ENCODE measurements around the gene PHACTR3. TPM values are rescaled to one million over a fixed set of nuclear protein-coding genes. Genes with fewer than 3 reads are reported as not detected.

The PHACTR3 gene
- total RNA-seq, 1 experiment from 2014 or later: not detected

GRCh38 chr20:59661153-59661552, 56.8 kb downstream of the PHACTR3 start:
- H3K4me3 ChIP-seq (ENCODE audit: low read length): no peak overlapping the region
- no peak for DNase-seq

GRCh38 chr20:59661621-59662020, 57.3 kb downstream of the PHACTR3 start:
- H3K79me2 ChIP-seq (ENCODE audit: low read length): no peaks in the 10 kb centered on the region
- no peak for DNase-seq
- no peaks in the 10 kb centered on the region for H3K9me2 ChIP-seq (replicated peaks; ENCODE audit: insufficient read depth, low read length)
- no peaks in the 10 kb centered on the region for H4K20me1 ChIP-seq (ENCODE audit: insufficient read depth, low read depth, low read length)
- H3K9ac ChIP-seq (ENCODE audit: low read length): no peak overlapping the region
- no peaks in the 10 kb centered on the region for H3K36me3 ChIP-seq (ENCODE audit: insufficient read depth, low read length)
- H2AFZ ChIP-seq (ENCODE audit: low read length): no peak overlapping the region
- H3K4me1 ChIP-seq (ENCODE audit: low read length): no peaks in the 10 kb centered on the region
- no peak overlapping the region for H3K4me3 ChIP-seq (ENCODE audit: low read length)
- H3K27ac ChIP-seq (ENCODE audit: low read length): no peak overlapping the region
- no peak overlapping the region for H3K4me2 ChIP-seq (ENCODE audit: low read depth, low read length, poor library complexity, severe bottlenecking)
- no peaks in the 10 kb centered on the region for H3K27me3 ChIP-seq (ENCODE audit: low read length)
- peaks cover 6% of the 10 kb centered on the region; the same call in 1 of the 2 replicates for H3K9me3 ChIP-seq (ENCODE audit: low read length)

More at GRCh38 chr20:59661153-59661552, 56.8 kb downstream of the PHACTR3 start:
- Histone ChIP-seq H2AFZ (ENCODE audit: low read length) (no peak overlapping the region), H4K20me1 (ENCODE audit: insufficient read depth, low read depth, low read length) (no peaks in the 10 kb centered on the region), H3K9me3 (ENCODE audit: low read length) (peaks cover 6% of the 10 kb centered on the region; the same call in 1 of the 2 replicates), H3K4me1 (ENCODE audit: low read length) (no peaks in the 10 kb centered on the region), H3K4me2 (ENCODE audit: low read depth, low read length, poor library complexity, severe bottlenecking) (no peak overlapping the region), H3K79me2 (ENCODE audit: low read length) (no peaks in the 10 kb centered on the region), H3K9ac (ENCODE audit: low read length) (no peak overlapping the region), H3K27me3 (ENCODE audit: low read length) (no peaks in the 10 kb centered on the region), H3K9me2 (replicated peaks; ENCODE audit: insufficient read depth, low read length) (no peaks in the 10 kb centered on the region), H3K36me3 (ENCODE audit: insufficient read depth, low read length) (no peaks in the 10 kb centered on the region), H3K27ac (ENCODE audit: low read length) (no peak overlapping the region)

GRCh38 chr20:59662161-59662560, 57.8 kb downstream of the PHACTR3 start:
- H3K9me3 ChIP-seq (ENCODE audit: low read length): peaks cover 6% of the 10 kb centered on the region; the same call in 1 of the 2 replicates
- no peak for DNase-seq
- H3K36me3 ChIP-seq (ENCODE audit: insufficient read depth, low read length): no peaks in the 10 kb centered on the region
- no peak overlapping the region for H3K9ac ChIP-seq (ENCODE audit: low read length)
- H3K27me3 ChIP-seq (ENCODE audit: low read length): no peaks in the 10 kb centered on the region
- H2AFZ ChIP-seq (ENCODE audit: low read length): no peak overlapping the region
- H3K4me2 ChIP-seq (ENCODE audit: low read depth, low read length, poor library complexity, severe bottlenecking): no peak overlapping the region
- H4K20me1 ChIP-seq (ENCODE audit: insufficient read depth, low read depth, low read length): no peaks in the 10 kb centered on the region
- no peak overlapping the region for H3K4me3 ChIP-seq (ENCODE audit: low read length)
- no peaks in the 10 kb centered on the region for H3K79me2 ChIP-seq (ENCODE audit: low read length)
- H3K4me1 ChIP-seq (ENCODE audit: low read length): no peaks in the 10 kb centered on the region
- H3K27ac ChIP-seq (ENCODE audit: low read length): no peak overlapping the region
- H3K9me2 ChIP-seq (replicated peaks; ENCODE audit: insufficient read depth, low read length): no peaks in the 10 kb centered on the region

- Histone ChIP-seq H3K4me2 (ENCODE audit: low read depth, low read length, poor library complexity, severe bottlenecking) (no peak overlapping the region), H3K36me3 (ENCODE audit: insufficient read depth, low read length) (no peaks in the 10 kb centered on the region), H4K20me1 (ENCODE audit: insufficient read depth, low read depth, low read length) (no peaks in the 10 kb centered on the region), H2AFZ (ENCODE audit: low read length) (no peak overlapping the region), H3K79me2 (ENCODE audit: low read length) (no peaks in the 10 kb centered on the region), H3K4me1 (ENCODE audit: low read length) (no peaks in the 10 kb centered on the region), H3K4me3 (ENCODE audit: low read length) (no peak overlapping the region), H3K9me2 (replicated peaks; ENCODE audit: insufficient read depth, low read length) (no peaks in the 10 kb centered on the region), H3K9ac (ENCODE audit: low read length) (no peak overlapping the region), H3K27ac (ENCODE audit: low read length) (no peak overlapping the region), H3K9me3 (ENCODE audit: low read length) (peaks cover 3% of the 10 kb centered on the region; the same call in 1 of the 2 replicates), H3K27me3 (ENCODE audit: low read length) (no peaks in the 10 kb centered on the region)
- DNase-seq: no peak
Measured at GRCh38 chr20:59662856-59663512, 58.6 kb downstream of the PHACTR3 start.

- H4K20me1 ChIP-seq (ENCODE audit: insufficient read depth, low read depth, low read length): no peaks in the 10 kb centered on the region
- no peak overlapping the region for H3K4me3 ChIP-seq (ENCODE audit: low read length)
- no peaks in the 10 kb centered on the region for H3K36me3 ChIP-seq (ENCODE audit: insufficient read depth, low read length)
- H3K9me2 ChIP-seq (replicated peaks; ENCODE audit: insufficient read depth, low read length): no peaks in the 10 kb centered on the region
- H3K9me3 ChIP-seq (ENCODE audit: low read length): no peaks in the 10 kb centered on the region
- no peak for DNase-seq
- no peaks in the 10 kb centered on the region for H3K79me2 ChIP-seq (ENCODE audit: low read length)
- no peak overlapping the region for H3K4me2 ChIP-seq (ENCODE audit: low read depth, low read length, poor library complexity, severe bottlenecking)
- no peaks in the 10 kb centered on the region for H3K4me1 ChIP-seq (ENCODE audit: low read length)
- H2AFZ ChIP-seq (ENCODE audit: low read length): no peak overlapping the region
- H3K27ac ChIP-seq (ENCODE audit: low read length): no peak overlapping the region
- H3K27me3 ChIP-seq (ENCODE audit: low read length): no peaks in the 10 kb centered on the region
- H3K9ac ChIP-seq (ENCODE audit: low read length): no peak overlapping the region
Measured at GRCh38 chr20:59663513-59664060, 59.2 kb downstream of the PHACTR3 start.

DNA sequence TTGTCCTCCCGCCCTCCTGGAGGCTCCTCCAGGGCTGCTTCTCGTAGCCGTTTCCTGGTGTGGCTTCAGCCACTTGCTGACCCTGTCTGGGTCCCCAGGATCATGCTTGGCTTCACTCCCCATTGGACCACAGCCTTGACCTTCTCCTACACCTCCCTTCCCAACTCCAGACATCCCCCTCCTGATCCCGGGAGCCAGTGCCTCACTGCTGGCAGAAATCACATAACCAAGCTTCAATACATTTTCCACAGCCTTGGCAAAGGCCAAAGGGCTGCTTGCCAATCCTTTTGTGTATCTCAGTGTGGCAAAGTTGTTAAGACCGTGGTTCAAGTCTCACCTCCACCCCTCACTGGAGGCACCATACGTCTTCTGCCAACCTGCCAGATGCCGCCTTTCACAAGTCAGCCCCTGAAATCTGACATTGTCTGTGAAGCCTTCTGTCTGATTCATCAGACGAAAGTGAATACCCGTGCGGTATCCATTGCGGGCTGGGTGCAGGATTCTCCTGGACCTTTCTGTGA, 60.1 kb downstream of the PHACTR3 start:
- H3K79me2 ChIP-seq (ENCODE audit: low read length): no peaks in the 10 kb centered on the region
- no peak overlapping the region for H3K4me2 ChIP-seq (ENCODE audit: low read depth, low read length, poor library complexity, severe bottlenecking)
- no peaks in the 10 kb centered on the region for H3K9me3 ChIP-seq (ENCODE audit: low read length)
- H3K9ac ChIP-seq (ENCODE audit: low read length): no peak overlapping the region
- no peaks in the 10 kb centered on the region for H3K9me2 ChIP-seq (replicated peaks; ENCODE audit: insufficient read depth, low read length)
- DNase-seq: no peak
- no peaks in the 10 kb centered on the region for H3K36me3 ChIP-seq (ENCODE audit: insufficient read depth, low read length)
- H3K27me3 ChIP-seq (ENCODE audit: low read length): no peaks in the 10 kb centered on the region
- no peak overlapping the region for H3K4me3 ChIP-seq (ENCODE audit: low read length)
- no peak overlapping the region for H3K27ac ChIP-seq (ENCODE audit: low read length)
- H2AFZ ChIP-seq (ENCODE audit: low read length): no peak overlapping the region
- H4K20me1 ChIP-seq (ENCODE audit: insufficient read depth, low read depth, low read length): no peaks in the 10 kb centered on the region
- H3K4me1 ChIP-seq (ENCODE audit: low read length): no peaks in the 10 kb centered on the region

DNA sequence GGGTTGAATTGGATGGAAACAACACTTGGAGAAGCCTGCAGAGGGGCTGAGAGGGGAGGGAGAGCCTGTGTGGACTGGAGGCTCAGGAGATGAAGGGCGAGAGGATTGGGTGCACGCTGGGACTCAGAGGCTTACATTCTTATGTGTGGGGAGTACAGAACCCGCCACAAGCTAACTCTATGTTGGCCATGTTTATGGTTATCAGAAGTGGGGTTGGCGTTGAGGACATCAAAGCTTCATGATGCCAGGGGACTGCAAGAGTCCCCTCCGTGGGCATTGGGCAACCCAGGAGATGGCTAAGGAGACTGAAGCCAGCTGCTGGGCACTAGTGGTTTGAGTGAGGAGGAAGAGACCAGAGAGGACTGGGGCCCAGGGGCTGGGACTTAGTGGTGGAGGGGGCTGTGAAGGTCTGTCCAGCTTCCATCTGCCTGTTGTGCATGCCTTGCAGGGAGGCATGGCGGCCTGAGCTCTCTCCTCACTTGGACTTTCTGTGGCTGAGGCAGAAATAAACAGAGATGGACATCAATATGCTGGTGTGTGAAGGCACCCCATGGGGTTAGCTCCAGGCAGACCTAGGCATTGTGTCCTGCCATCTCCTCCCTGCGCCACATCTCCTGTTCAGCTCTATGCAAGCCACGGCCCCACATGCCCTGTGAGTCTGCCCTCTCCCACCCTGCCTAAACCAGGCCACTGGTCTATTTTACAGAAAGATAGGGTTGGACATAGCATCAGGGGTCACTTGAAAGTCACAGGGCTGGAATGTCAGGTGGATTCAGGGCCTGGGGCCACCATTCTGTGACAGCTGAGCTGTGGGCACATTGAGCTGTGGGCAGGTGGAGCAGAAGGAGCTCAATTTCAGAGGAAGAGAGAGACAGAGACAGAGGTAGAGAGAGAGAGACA, 61.6 kb downstream of the PHACTR3 start:
- Histone ChIP-seq H4K20me1 (ENCODE audit: insufficient read depth, low read depth, low read length) (no peaks in the 10 kb centered on the region), H3K27ac (ENCODE audit: low read length) (no peak overlapping the region), H3K4me2 (ENCODE audit: low read depth, low read length, poor library complexity, severe bottlenecking) (no peak overlapping the region), H3K36me3 (ENCODE audit: insufficient read depth, low read length) (no peaks in the 10 kb centered on the region), H3K27me3 (ENCODE audit: low read length) (no peaks in the 10 kb centered on the region), H3K9me3 (ENCODE audit: low read length) (no peaks in the 10 kb centered on the region), H2AFZ (ENCODE audit: low read length) (no peak overlapping the region), H3K9me2 (replicated peaks; ENCODE audit: insufficient read depth, low read length) (no peaks in the 10 kb centered on the region), H3K4me1 (ENCODE audit: low read length) (no peaks in the 10 kb centered on the region), H3K79me2 (ENCODE audit: low read length) (no peaks in the 10 kb centered on the region), H3K9ac (ENCODE audit: low read length) (no peak overlapping the region), H3K4me3 (ENCODE audit: low read length) (no peak overlapping the region)
- DNase-seq: no peak

DNA sequence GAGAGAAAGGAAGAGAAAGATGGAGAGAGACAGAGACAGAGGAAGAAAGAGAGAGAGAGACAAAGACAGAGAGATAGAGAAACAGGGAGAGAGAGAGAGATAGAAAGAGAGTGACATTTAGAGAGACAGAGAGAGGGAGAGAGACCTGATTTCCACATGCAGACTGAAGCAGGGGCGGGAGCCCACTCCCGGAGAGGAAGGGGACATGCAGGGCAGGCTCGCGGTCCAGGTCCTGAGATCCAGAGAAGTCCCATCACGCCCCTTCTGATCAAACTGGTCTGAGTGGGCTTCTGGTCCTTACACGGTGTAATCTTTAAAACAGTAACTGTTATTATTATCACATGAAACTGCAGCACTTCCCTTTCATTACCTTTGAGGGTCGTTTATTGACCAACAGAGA, 62.2 kb downstream of the PHACTR3 start:
- H3K4me2 ChIP-seq (ENCODE audit: low read depth, low read length, poor library complexity, severe bottlenecking): no peak overlapping the region
- H3K36me3 ChIP-seq (ENCODE audit: insufficient read depth, low read length): no peaks in the 10 kb centered on the region
- no peak overlapping the region for H2AFZ ChIP-seq (ENCODE audit: low read length)
- no peak overlapping the region for H3K4me3 ChIP-seq (ENCODE audit: low read length)
- H3K27me3 ChIP-seq (ENCODE audit: low read length): no peaks in the 10 kb centered on the region
- no peak overlapping the region for H3K27ac ChIP-seq (ENCODE audit: low read length)
- no peaks in the 10 kb centered on the region for H3K9me2 ChIP-seq (replicated peaks; ENCODE audit: insufficient read depth, low read length)
- H3K9me3 ChIP-seq (ENCODE audit: low read length): no peaks in the 10 kb centered on the region
- no peak for DNase-seq
- no peaks in the 10 kb centered on the region for H4K20me1 ChIP-seq (ENCODE audit: insufficient read depth, low read depth, low read length)
- H3K9ac ChIP-seq (ENCODE audit: low read length): no peak overlapping the region
- no peaks in the 10 kb centered on the region for H3K79me2 ChIP-seq (ENCODE audit: low read length)
- no peaks in the 10 kb centered on the region for H3K4me1 ChIP-seq (ENCODE audit: low read length)
